OCI-LY3 (cell line): ENCODE measurements around the gene TBC1D5.
"Not testable (repeated sequence)": the region's sequence is repeated elsewhere in the genome, so short reads cannot be mapped to it uniquely, and the experiment has no call there.

Source experiments
- H2AFZ ChIP-seq: fragments of 200-600, 300-600 bp; shearing (Covaris generic); 2 replicates; pipeline ENCODE4 v1.6.0; 2014; ENCODE audit warnings: antibody characterized with exemption, low read depth, low read length
- H3K27ac ChIP-seq: fragments of 200-600, 300-600 bp; sonication (generic); 2 replicates; pipeline ENCODE4 v1.5.1; 2014; ENCODE audit warnings: mild to moderate bottlenecking, low read length, moderate library complexity, mixed read lengths
- H3K27me3 ChIP-seq: fragments of 200-600, 300-600 bp; sonication (generic); 2 replicates; pipeline ENCODE4 v1.6.1; 2014; ENCODE audit warnings: low read depth, low read length, mixed read lengths
- H3K36me3 ChIP-seq: fragments of 200-600, 300-600 bp; sonication (generic); replicated peaks from 2 replicates; pipeline ENCODE3; 2014; ENCODE audit warnings: low read depth, low read length, mixed read lengths
- H3K4me1 ChIP-seq: fragments of 300-600, 200-600 bp; sonication (generic); 2 replicates; pipeline ENCODE4 v1.6.1; 2014; ENCODE audit warnings: low read length, mixed read lengths
- H3K4me2 ChIP-seq: fragments of 200-600, 300-600 bp; sonication (generic); 2 replicates; pipeline ENCODE4 v1.6.1; 2014; ENCODE audit warnings: low read length, mixed read lengths
- H3K4me3 ChIP-seq: fragments of 300-600, 200-600 bp; sonication (generic); 2 replicates; pipeline ENCODE4 v1.5.1; 2014; ENCODE audit warnings: antibody characterized with exemption, mild to moderate bottlenecking, low read length, moderate library complexity
- H3K79me2 ChIP-seq: fragments of 300-600, 200-600 bp; shearing (Covaris generic); 2 replicates; pipeline ENCODE4 v1.6.1; 2014; ENCODE audit warnings: mild to moderate bottlenecking, low read length, mixed read lengths
- H3K9ac ChIP-seq: fragments of 300-600, 200-600 bp; shearing (Covaris generic); 2 replicates; pipeline ENCODE4 v1.6.0; 2014; ENCODE audit warnings: mild to moderate bottlenecking, low read length, moderate library complexity
- H3K9me3 ChIP-seq: fragments of 200-600, 300-600 bp; shearing (Covaris generic); 2 replicates; pipeline ENCODE4 v1.6.1; 2014; ENCODE audit warnings: low read length, mixed read lengths; ENCODE audit not compliant: insufficient read depth
- H4K20me1 ChIP-seq: fragments of 200-600, 300-600 bp; sonication (generic); 2 replicates; pipeline ENCODE4 v1.6.1; 2016; ENCODE audit warnings: low read length, mixed read lengths; ENCODE audit not compliant: insufficient read depth
- CTCF ChIP-seq: fragments of 200-600, 300-600 bp; sonication (generic); IDR thresholded peaks from 2 replicates; pipeline ENCODE4 v1.5.1; 2014; ENCODE audit warnings: antibody characterized with exemption, low read length, low read depth
- EZH2phosphoT487 ChIP-seq: fragments of 200-600 bp; shearing (Covaris generic); IDR thresholded peaks from 2 replicates; pipeline ENCODE4 v1.6.1; 2018; ENCODE audit warnings: antibody characterized with exemption, mixed run types, low read depth

TBC1D5 gene

GRCh38 chr3:17132286-17133115 is 609.9 kb downstream of the TBC1D5 start:
- Histone ChIP-seq H3K4me3 (no peak overlapping the region), H3K79me2 (no peaks in the 10 kb centered on the region), H3K36me3 (no peaks in the 10 kb centered on the region), H3K27ac (no peak overlapping the region), H3K9ac (no peak overlapping the region), H2AFZ (no peak overlapping the region), H3K9me3 (no peaks in the 10 kb centered on the region), H3K4me1 (no peaks in the 10 kb centered on the region), H4K20me1 (no peaks in the 10 kb centered on the region), H3K27me3 (no peaks in the 10 kb centered on the region), H3K4me2 (no peak overlapping the region)
- TF ChIP-seq EZH2phosphoT487 = no peak
- TF ChIP-seq CTCF = no peak

- no peak overlapping the region for H3K27ac ChIP-seq
- H3K27me3 ChIP-seq = no peaks in the 10 kb centered on the region
- H3K36me3 ChIP-seq = no peaks in the 10 kb centered on the region
- H2AFZ ChIP-seq = no peak overlapping the region
- no peak overlapping the region for H3K4me2 ChIP-seq
- TF ChIP-seq EZH2phosphoT487 (no peak), CTCF (no peak)
- no peaks in the 10 kb centered on the region for H4K20me1 ChIP-seq
- H3K79me2 ChIP-seq = no peaks in the 10 kb centered on the region
- no peak overlapping the region for H3K4me3 ChIP-seq
- no peak overlapping the region for H3K9ac ChIP-seq
- no peaks in the 10 kb centered on the region for H3K9me3 ChIP-seq
- H3K4me1 ChIP-seq = no peaks in the 10 kb centered on the region
These were observed 611.5 kb downstream of the TBC1D5 start for GRCh38 chr3:17130956-17131355.

- H3K36me3 ChIP-seq = no peaks in the 10 kb centered on the region
- H2AFZ ChIP-seq = no peak overlapping the region
- no peaks in the 10 kb centered on the region for H3K9me3 ChIP-seq
- H3K4me1 ChIP-seq = no peaks in the 10 kb centered on the region
- H3K27me3 ChIP-seq = no peaks in the 10 kb centered on the region
- H3K4me2 ChIP-seq = no peak overlapping the region
- no peaks in the 10 kb centered on the region for H3K79me2 ChIP-seq
- no peak overlapping the region for H3K27ac ChIP-seq
- H3K9ac ChIP-seq = no peak overlapping the region
- no peak overlapping the region for H3K4me3 ChIP-seq
- no peak for TF ChIP-seq CTCF
- TF ChIP-seq EZH2phosphoT487 = no peak
- H4K20me1 ChIP-seq = no peaks in the 10 kb centered on the region
These were observed 612.9 kb downstream of the TBC1D5 start for GRCh38 chr3:17129556-17129955.

- H3K9me3 ChIP-seq, H3K9ac ChIP-seq, H3K4me2 ChIP-seq, H4K20me1 ChIP-seq, H3K36me3 ChIP-seq, H3K4me3 ChIP-seq, H3K79me2 ChIP-seq, H3K4me1 ChIP-seq, H3K27ac ChIP-seq, H3K27me3 ChIP-seq, H2AFZ ChIP-seq: not testable (repeated sequence)
These were observed 613.8 kb downstream of the TBC1D5 start for GRCh38 chr3:17128671-17129070.
